Measurements from ENCODE around the gene FBRSL1.

FBRSL1 gene

DNA sequence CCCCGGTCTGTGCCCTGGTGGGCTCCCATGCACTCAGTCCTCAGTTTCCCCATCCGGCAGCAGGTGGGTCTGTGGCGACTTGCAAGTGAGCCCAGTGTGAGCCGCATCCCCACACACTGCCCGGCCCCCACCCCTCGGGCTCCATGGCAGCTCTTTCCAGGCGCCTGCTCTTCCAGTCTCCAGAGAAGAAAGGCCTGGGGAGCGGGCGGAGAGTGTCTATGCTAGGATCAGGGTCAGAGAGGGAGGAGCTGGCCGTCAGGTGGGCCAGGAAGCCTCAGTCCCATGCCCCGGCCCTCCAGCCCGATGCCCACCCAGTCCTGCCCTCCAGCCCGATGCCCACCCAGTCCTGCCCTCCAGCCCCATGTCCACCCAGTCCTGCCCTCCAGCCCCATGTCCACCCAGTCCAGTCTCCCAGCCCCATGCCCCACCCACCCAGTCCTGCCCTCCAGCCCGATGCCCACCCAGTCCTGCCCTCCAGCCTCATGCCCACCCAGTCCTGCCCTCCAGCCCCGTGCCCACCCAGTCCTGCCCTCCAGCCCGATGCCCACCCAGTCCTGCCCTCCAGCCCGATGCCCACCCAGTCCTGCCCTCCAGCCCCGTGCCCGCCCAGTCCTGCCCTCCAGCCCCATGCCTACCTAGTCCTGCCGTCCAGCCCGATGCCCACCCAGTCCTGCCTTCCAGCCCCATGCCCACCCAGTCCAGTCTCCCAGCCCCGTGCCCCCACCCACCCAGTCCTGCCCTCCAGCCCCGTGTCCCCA lies 49.2 kb downstream of the FBRSL1 start:
- H4K8ac ChIP-seq (ENCODE audit: low read depth, low read length): no peak overlapping the region
- H3K4me1 ChIP-seq (ENCODE audit: control insufficient read depth in 2 of 2, insufficient read depth in 1 of 2, low read depth in 1 of 2, low read length in 2 of 2): peaks cover 0 to 19% of the 10 kb centered on the region in 2 donors
- no CpG with 5 or more reads among the region's 23 CpGs for WGBS, 2 donors (ENCODE audit: extremely low coverage in 2 of 2, insufficient read length in 2 of 2, insufficient replicate concordance in 1 of 2)
- no peak overlapping the region for H3K27ac ChIP-seq (replicated peaks; ENCODE audit: low read length)
- H2AFZ ChIP-seq (ENCODE audit: low read length): no peak overlapping the region
- H3K4me2 ChIP-seq (ENCODE audit: insufficient read depth, low read length, poor library complexity, severe bottlenecking): no peak overlapping the region
- no peak overlapping the region for H2BK15ac ChIP-seq (ENCODE audit: low read length)
- H4K91ac ChIP-seq (ENCODE audit: low read depth, low read length, poor library complexity): no peak overlapping the region
- H3K79me1 ChIP-seq (ENCODE audit: low read depth, low read length): no peaks in the 10 kb centered on the region
- H3K18ac ChIP-seq (ENCODE audit: low read length): no peak overlapping the region
- no peak overlapping the region for H2AK5ac ChIP-seq (ENCODE audit: low read depth, low read length)
- DNase-seq (ENCODE audit: low spot score): no peak
- H3K14ac ChIP-seq (ENCODE audit: low read length): no peak overlapping the region
- no peak overlapping the region for H3K4ac ChIP-seq (ENCODE audit: low read length)
- no peak overlapping the region for H3K4me3 ChIP-seq (ENCODE audit: low read length in 2 of 2)
- no peak overlapping the region for H2BK12ac ChIP-seq (ENCODE audit: low read length)
- H3K9ac ChIP-seq (ENCODE audit: low read depth, low read length, poor library complexity): no peak overlapping the region
- H3K36me3 ChIP-seq (replicated peaks in 1 of 2; ENCODE audit: control insufficient read depth in 2 of 2, insufficient read depth in 2 of 2, low read length in 2 of 2): peaks cover 0 to 5% of the 10 kb centered on the region in 2 donors
- H3K23ac ChIP-seq (ENCODE audit: low read depth, low read length, poor library complexity): no peak overlapping the region
- peaks cover 0 to 7% (median 0%) of the 10 kb centered on the region in 3 experiments for H3K27me3 ChIP-seq (ENCODE audit: control insufficient read depth in 3 of 3, insufficient read depth in 3 of 3, low read depth in 1 of 3, low read length in 3 of 3)
- H2BK5ac ChIP-seq (ENCODE audit: low read length): no peak overlapping the region
- no peak overlapping the region for H2BK120ac ChIP-seq (ENCODE audit: low read depth, low read length)
- peaks cover 2 to 31% of the 10 kb centered on the region in 2 donors for H3K9me3 ChIP-seq (replicated peaks in 1 of 2; ENCODE audit: control insufficient read depth in 2 of 2, insufficient read depth in 1 of 2, low read depth in 1 of 2, low read length in 2 of 2)

DNA sequence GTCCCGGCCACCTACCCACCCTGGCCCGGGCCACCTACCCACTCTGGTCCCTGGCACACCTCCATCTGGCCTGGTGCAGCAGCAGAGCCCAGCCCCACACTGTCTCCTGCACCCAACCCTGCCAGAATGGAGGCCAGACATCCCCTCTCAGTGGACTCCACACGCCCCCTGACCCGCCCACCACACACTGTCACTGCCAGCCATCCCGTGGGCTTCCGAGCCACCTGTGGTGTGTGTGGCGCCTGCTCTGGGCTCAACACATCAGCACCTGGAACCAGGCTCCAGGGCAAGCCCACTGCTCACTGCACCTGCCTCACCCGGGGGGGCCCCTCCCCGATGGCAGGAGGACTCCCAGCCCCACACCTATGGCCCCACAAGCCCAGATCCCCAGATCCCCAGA lies 50.5 kb downstream of the FBRSL1 start:
- no peak overlapping the region for H4K8ac ChIP-seq (ENCODE audit: low read depth, low read length)
- H2BK120ac ChIP-seq (ENCODE audit: low read depth, low read length): no peak overlapping the region
- no CpG with 5 or more reads among the region's 9 CpGs for WGBS, 2 donors (ENCODE audit: extremely low coverage in 2 of 2, insufficient read length in 2 of 2, insufficient replicate concordance in 1 of 2)
- no peak overlapping the region for H2BK15ac ChIP-seq (ENCODE audit: low read length)
- H3K36me3 ChIP-seq (replicated peaks in 1 of 2; ENCODE audit: control insufficient read depth in 2 of 2, insufficient read depth in 2 of 2, low read length in 2 of 2): peaks cover 0 to 5% of the 10 kb centered on the region in 2 donors
- no peak overlapping the region for H3K4me2 ChIP-seq (ENCODE audit: insufficient read depth, low read length, poor library complexity, severe bottlenecking)
- no peak overlapping the region for H2AFZ ChIP-seq (ENCODE audit: low read length)
- H3K14ac ChIP-seq (ENCODE audit: low read length): peak overlapping the region; percentile 79
- peaks cover 0 to 18% of the 10 kb centered on the region in 2 donors for H3K9me3 ChIP-seq (replicated peaks in 1 of 2; ENCODE audit: control insufficient read depth in 2 of 2, insufficient read depth in 1 of 2, low read depth in 1 of 2, low read length in 2 of 2)
- peak overlapping the region; percentile 80 for H3K18ac ChIP-seq (ENCODE audit: low read length)
- peaks cover 0 to 10% (median 0%) of the 10 kb centered on the region in 3 experiments for H3K27me3 ChIP-seq (ENCODE audit: control insufficient read depth in 3 of 3, insufficient read depth in 3 of 3, low read depth in 1 of 3, low read length in 3 of 3)
- no peak overlapping the region for H4K91ac ChIP-seq (ENCODE audit: low read depth, low read length, poor library complexity)
- H3K4me1 ChIP-seq (ENCODE audit: control insufficient read depth in 2 of 2, insufficient read depth in 1 of 2, low read depth in 1 of 2, low read length in 2 of 2): peaks cover under 1 to 12% of the 10 kb centered on the region in 2 donors
- no peak overlapping the region for H3K27ac ChIP-seq (replicated peaks; ENCODE audit: low read length)
- no peak overlapping the region for H3K9ac ChIP-seq (ENCODE audit: low read depth, low read length, poor library complexity)
- H2BK12ac ChIP-seq (ENCODE audit: low read length): no peak overlapping the region
- no peak overlapping the region for H2BK5ac ChIP-seq (ENCODE audit: low read length)
- H3K4ac ChIP-seq (ENCODE audit: low read length): no peak overlapping the region
- H3K79me1 ChIP-seq (ENCODE audit: low read depth, low read length): no peaks in the 10 kb centered on the region
- H3K4me3 ChIP-seq (ENCODE audit: low read length in 2 of 2): no peak overlapping the region
- peak overlapping the region; percentile 58 for H3K23ac ChIP-seq (ENCODE audit: low read depth, low read length, poor library complexity)
- no peak for DNase-seq (ENCODE audit: low spot score)
- no peak overlapping the region for H2AK5ac ChIP-seq (ENCODE audit: low read depth, low read length)

DNA sequence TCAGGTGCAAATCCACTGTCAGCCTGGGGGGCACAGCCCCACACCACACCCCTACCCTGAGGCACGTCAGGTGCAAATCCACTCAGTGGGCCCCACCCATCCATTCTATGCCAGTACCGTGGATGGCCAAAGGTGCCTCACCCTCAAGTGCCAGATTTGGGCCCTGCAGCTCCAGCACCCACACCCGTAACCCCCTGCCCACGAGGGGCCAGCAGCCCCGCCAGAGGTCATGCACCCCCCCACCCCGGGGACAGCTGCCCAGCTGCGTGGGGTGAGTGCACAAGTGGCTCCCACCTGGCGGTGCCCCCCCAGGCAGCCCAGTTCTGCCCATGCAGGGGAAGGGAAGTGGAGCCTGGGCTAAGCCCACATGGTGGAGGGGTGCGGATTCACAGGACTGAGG lies 51.2 kb downstream of the FBRSL1 start:
- H3K79me1 ChIP-seq (ENCODE audit: low read depth, low read length): no peaks in the 10 kb centered on the region
- H3K27me3 ChIP-seq (ENCODE audit: control insufficient read depth in 3 of 3, insufficient read depth in 3 of 3, low read depth in 1 of 3, low read length in 3 of 3): peaks cover 0 to 6% (median 0%) of the 10 kb centered on the region in 3 experiments
- H3K18ac ChIP-seq (ENCODE audit: low read length): peak overlapping the region; percentile 52
- H2BK15ac ChIP-seq (ENCODE audit: low read length): no peak overlapping the region
- H3K4me3 ChIP-seq (ENCODE audit: low read length in 2 of 2): peak overlapping the region in 1 of 2 donors; percentile 22
- no peak overlapping the region for H3K9ac ChIP-seq (ENCODE audit: low read depth, low read length, poor library complexity)
- H4K8ac ChIP-seq (ENCODE audit: low read depth, low read length): no peak overlapping the region
- no peak overlapping the region for H3K4me2 ChIP-seq (ENCODE audit: insufficient read depth, low read length, poor library complexity, severe bottlenecking)
- peak overlapping the region; percentile 49 for H3K23ac ChIP-seq (ENCODE audit: low read depth, low read length, poor library complexity)
- H2BK5ac ChIP-seq (ENCODE audit: low read length): no peak overlapping the region
- no peak overlapping the region for H2BK120ac ChIP-seq (ENCODE audit: low read depth, low read length)
- H3K9me3 ChIP-seq (replicated peaks in 1 of 2; ENCODE audit: control insufficient read depth in 2 of 2, insufficient read depth in 1 of 2, low read depth in 1 of 2, low read length in 2 of 2): peaks cover 0 to 11% of the 10 kb centered on the region in 2 donors
- no peak overlapping the region for H2BK12ac ChIP-seq (ENCODE audit: low read length)
- DNase-seq (ENCODE audit: low spot score): no peak
- peaks cover 7 to 15% of the 10 kb centered on the region in 2 donors for H3K4me1 ChIP-seq (ENCODE audit: control insufficient read depth in 2 of 2, insufficient read depth in 1 of 2, low read depth in 1 of 2, low read length in 2 of 2)
- no CpG with 5 or more reads among the region's 9 CpGs for WGBS, 2 donors (ENCODE audit: extremely low coverage in 2 of 2, insufficient read length in 2 of 2, insufficient replicate concordance in 1 of 2)
- H2AFZ ChIP-seq (ENCODE audit: low read length): no peak overlapping the region
- H3K14ac ChIP-seq (ENCODE audit: low read length): no peak overlapping the region
- peaks cover 0 to 3% of the 10 kb centered on the region in 2 donors for H3K36me3 ChIP-seq (replicated peaks in 1 of 2; ENCODE audit: control insufficient read depth in 2 of 2, insufficient read depth in 2 of 2, low read length in 2 of 2)
- H4K91ac ChIP-seq (ENCODE audit: low read depth, low read length, poor library complexity): no peak overlapping the region
- H3K27ac ChIP-seq (replicated peaks; ENCODE audit: low read length): no peak overlapping the region
- no peak overlapping the region for H2AK5ac ChIP-seq (ENCODE audit: low read depth, low read length)
- H3K4ac ChIP-seq (ENCODE audit: low read length): no peak overlapping the region

DNA sequence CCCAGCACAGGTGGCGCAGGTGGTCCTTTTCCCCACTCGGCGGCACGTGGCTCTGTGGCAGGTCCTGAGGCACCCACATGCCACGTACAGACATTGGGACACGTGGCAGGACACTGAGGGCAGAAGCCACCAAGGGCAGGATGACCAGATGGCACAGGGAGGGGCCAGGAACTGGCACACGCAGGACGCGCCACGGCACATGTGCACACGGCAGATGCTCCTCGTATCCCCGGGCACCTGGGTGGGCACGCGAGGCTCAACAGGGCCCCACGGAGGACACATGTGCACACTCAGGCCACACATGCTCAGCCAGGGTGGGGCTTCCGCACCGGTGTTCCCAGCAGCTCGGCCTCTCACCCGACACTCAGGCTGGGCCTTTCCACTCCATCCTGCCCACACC lies 52.0 kb downstream of the FBRSL1 start:
- peaks cover 0 to 4% of the 10 kb centered on the region in 2 donors for H3K9me3 ChIP-seq (replicated peaks in 1 of 2; ENCODE audit: control insufficient read depth in 2 of 2, insufficient read depth in 1 of 2, low read depth in 1 of 2, low read length in 2 of 2)
- no peak overlapping the region for H2BK120ac ChIP-seq (ENCODE audit: low read depth, low read length)
- peak overlapping the region; percentile 20 for H3K23ac ChIP-seq (ENCODE audit: low read depth, low read length, poor library complexity)
- no peak overlapping the region for H3K4me2 ChIP-seq (ENCODE audit: insufficient read depth, low read length, poor library complexity, severe bottlenecking)
- no peak overlapping the region for H2BK12ac ChIP-seq (ENCODE audit: low read length)
- H3K27me3 ChIP-seq (ENCODE audit: control insufficient read depth in 3 of 3, insufficient read depth in 3 of 3, low read depth in 1 of 3, low read length in 3 of 3): peaks cover 0 to 6% (median 0%) of the 10 kb centered on the region in 3 experiments
- no peaks in the 10 kb centered on the region for H3K36me3 ChIP-seq (replicated peaks in 1 of 2; ENCODE audit: control insufficient read depth in 2 of 2, insufficient read depth in 2 of 2, low read length in 2 of 2)
- H3K4ac ChIP-seq (ENCODE audit: low read length): no peak overlapping the region
- no peak overlapping the region for H3K4me3 ChIP-seq (ENCODE audit: low read length in 2 of 2)
- H2BK5ac ChIP-seq (ENCODE audit: low read length): no peak overlapping the region
- peaks cover 9 to 15% of the 10 kb centered on the region in 2 donors for H3K4me1 ChIP-seq (ENCODE audit: control insufficient read depth in 2 of 2, insufficient read depth in 1 of 2, low read depth in 1 of 2, low read length in 2 of 2)
- H3K9ac ChIP-seq (ENCODE audit: low read depth, low read length, poor library complexity): peak overlapping the region; percentile 63
- H3K14ac ChIP-seq (ENCODE audit: low read length): peak overlapping the region; percentile 75
- no peak for DNase-seq (ENCODE audit: low spot score)
- no CpG with 5 or more reads among the region's 20 CpGs for WGBS, 2 donors (ENCODE audit: extremely low coverage in 2 of 2, insufficient read length in 2 of 2, insufficient replicate concordance in 1 of 2)
- no peak overlapping the region for H4K8ac ChIP-seq (ENCODE audit: low read depth, low read length)
- H3K18ac ChIP-seq (ENCODE audit: low read length): peak overlapping the region; percentile 13
- no peak overlapping the region for H2BK15ac ChIP-seq (ENCODE audit: low read length)
- H2AK5ac ChIP-seq (ENCODE audit: low read depth, low read length): peak overlapping the region; percentile 68
- H2AFZ ChIP-seq (ENCODE audit: low read length): no peak overlapping the region
- H3K79me1 ChIP-seq (ENCODE audit: low read depth, low read length): no peaks in the 10 kb centered on the region
- H4K91ac ChIP-seq (ENCODE audit: low read depth, low read length, poor library complexity): no peak overlapping the region
- H3K27ac ChIP-seq (replicated peaks; ENCODE audit: low read length): no peak overlapping the region
